Natural killer cell (primary cell): ENCODE data around the gene F5. TPM values are rescaled to one million over a fixed set of nuclear protein-coding genes. Genes with fewer than 3 reads are reported as not detected.

ENCODE experiments used
- ATAC-seq, 3 donors: fragments of 150-1000 bp in 2 of 3; fragments of 200-7000 bp in 1 of 3; cut with Tn5 transposase; 1 replicate in 1 of 3; 2 replicates in 2 of 3; pipeline ENCODE4 v1.10.0; 2021; ENCODE audit warnings: mild to moderate bottlenecking in 2 of 3, moderate library complexity in 2 of 3
- DNase-seq, 2 donors: peaks; one replicate each; pipeline versions ENCODE4 v3.0.0 to v3.0.0-alpha.2; 2013 to 2021; ENCODE audit warnings: mixed read lengths in 1 of 2
- H3K27ac ChIP-seq: one replicate; pipeline ENCODE4 v1.5.1; 2013; ENCODE audit warnings: mild to moderate bottlenecking, low read length
- H3K27me3 ChIP-seq: one replicate; pipeline ENCODE4 v1.6.1; 2013; ENCODE audit warnings: low read length; ENCODE audit not compliant: control insufficient read depth, insufficient read depth
- H3K36me3 ChIP-seq: one replicate; pipeline ENCODE4 v1.6.1; 2013; ENCODE audit warnings: low read length; ENCODE audit not compliant: control insufficient read depth, insufficient read depth
- H3K4me1 ChIP-seq: one replicate; pipeline ENCODE4 v1.6.1; 2013; ENCODE audit warnings: low read length; ENCODE audit not compliant: control insufficient read depth, insufficient read depth
- H3K4me3 ChIP-seq: one replicate; pipeline ENCODE4 v1.5.1; 2013; ENCODE audit warnings: low read length
- H3K9me3 ChIP-seq: one replicate; pipeline ENCODE4 v1.6.1; 2013; ENCODE audit warnings: low read length; ENCODE audit not compliant: control insufficient read depth, insufficient read depth
- H3K27ac Mint-ChIP-seq, 2 donors: one replicate each; pipeline ENCODE4 v1.8.0; 2022; ENCODE audit warnings: mild to moderate bottlenecking in 2 of 2, mixed read lengths in 2 of 2, moderate library complexity in 1 of 2
- H3K27me3 Mint-ChIP-seq, 2 donors: one replicate each; pipeline ENCODE4 v1.8.0; 2022; ENCODE audit warnings: low read depth in 2 of 2, mixed read lengths in 2 of 2
- H3K36me3 Mint-ChIP-seq: one replicate; pipeline ENCODE4 v1.8.0; 2022; ENCODE audit warnings: mixed read lengths
- H3K4me1 Mint-ChIP-seq, 2 donors: one replicate each; pipeline ENCODE4 v1.8.0; 2022; ENCODE audit warnings: mixed read lengths in 2 of 2
- H3K4me3 Mint-ChIP-seq: one replicate; pipeline ENCODE4 v1.8.0; 2022; ENCODE audit warnings: mild to moderate bottlenecking, moderate library complexity, mixed read lengths
- H3K9me3 Mint-ChIP-seq, 2 donors: one replicate each; pipeline ENCODE4 v1.8.0; 2022; ENCODE audit warnings: mixed read lengths in 2 of 2
- WGBS: methylation state at CpG from one replicate; pipeline ENCODE4 v1.1.7; 2013; ENCODE audit warnings: missing lambda C conversion rate; ENCODE audit not compliant: insufficient coverage; 5-methylcytosine and 5-hydroxymethylcytosine counted together
- intact Hi-C: fragments of 100-400 bp; cut with micrococcal nuclease; formaldehyde crosslinking; loops from one replicate; pipeline ENCODE4 v1.14.2; 2022
- total RNA-seq, 4 donors: library from RNA; stranded (reverse); fragments of 120-200 nt in 1 of 4; gene quantifications; one replicate each; pipeline versions ENCODE4 v1.2.3 to v1.2.4, GENCODE V29; 2013 to 2022
- TF ChIP-seq, protein P1 (sequence below): fragments of 200-600 bp; IDR thresholded peaks from one replicate; pipeline ENCODE4 v1.8.0; 2022; ENCODE audit warnings: antibody characterized with exemption

The F5 gene
- total RNA-seq, 3 donors from 2014 or later (not counting 1 experiment from before 2014, with no cell fraction given): 0.02 to 1.7 (median 0.45) TPM

DNA sequence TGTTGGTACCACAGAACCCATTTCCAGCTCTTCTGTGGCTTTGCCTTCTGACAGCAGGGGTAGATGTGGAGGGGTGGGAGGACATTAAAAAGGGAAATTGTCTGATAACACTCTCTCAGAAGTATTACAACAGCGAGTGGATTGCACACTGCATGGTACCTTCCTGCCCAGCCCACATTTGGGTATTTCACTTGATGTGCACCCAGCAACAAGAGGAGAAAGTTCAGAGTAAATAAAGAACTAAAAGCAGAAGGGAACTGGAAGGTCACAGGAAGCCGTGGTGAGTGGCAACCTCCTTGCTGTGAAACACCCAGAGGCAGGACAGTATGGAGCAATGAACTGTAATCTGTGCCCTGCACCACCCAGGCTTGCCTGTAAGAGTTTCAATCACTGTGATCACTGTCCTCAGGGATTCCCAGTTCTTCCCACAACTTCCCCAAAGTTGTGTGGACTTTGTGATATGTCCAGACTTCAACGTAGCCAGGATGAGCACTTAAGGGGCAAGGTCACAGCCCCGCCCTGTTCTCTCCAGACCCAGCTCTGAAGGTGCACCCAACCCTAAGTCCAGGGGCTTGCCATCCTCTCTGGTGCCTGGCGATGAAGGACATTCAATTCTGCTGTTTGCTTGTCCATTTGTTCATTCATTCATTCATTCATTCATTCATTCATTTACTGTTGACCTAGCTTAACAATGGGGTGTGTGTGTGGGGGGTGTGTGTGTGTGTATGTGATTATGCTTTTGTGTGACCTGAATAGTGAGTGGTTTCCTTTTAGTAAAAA, 18.7 kb upstream of the F5 start:
- no peaks in the 10 kb centered on the region for H3K36me3 Mint-ChIP-seq
- Histone ChIP-seq H3K36me3 (no peaks in the 10 kb centered on the region), H3K4me1 (peaks cover 27% of the 10 kb centered on the region), H3K27me3 (no peaks in the 10 kb centered on the region), H3K4me3 (no peak overlapping the region), H3K27ac (peak overlapping the region; percentile 64), H3K9me3 (no peaks in the 10 kb centered on the region)
- peaks cover 0 to 2% of the 10 kb centered on the region in 2 donors for H3K9me3 Mint-ChIP-seq
- 32% methylated on average over 5 of the region's 5 CpGs for WGBS
- H3K27me3 Mint-ChIP-seq: no peaks in the 10 kb centered on the region
- ATAC-seq (peak; percentile 82 to 95 (median 88)), DNase-seq (peak; percentile 27 to 79)
- intact Hi-C loops: loop anchor here (1.0 to 10.0 kb wide), 2 partner anchors 50 to 87 kb away; no protein-coding TSS in a partner anchor
- TF ChIP-seq, protein P1, sequence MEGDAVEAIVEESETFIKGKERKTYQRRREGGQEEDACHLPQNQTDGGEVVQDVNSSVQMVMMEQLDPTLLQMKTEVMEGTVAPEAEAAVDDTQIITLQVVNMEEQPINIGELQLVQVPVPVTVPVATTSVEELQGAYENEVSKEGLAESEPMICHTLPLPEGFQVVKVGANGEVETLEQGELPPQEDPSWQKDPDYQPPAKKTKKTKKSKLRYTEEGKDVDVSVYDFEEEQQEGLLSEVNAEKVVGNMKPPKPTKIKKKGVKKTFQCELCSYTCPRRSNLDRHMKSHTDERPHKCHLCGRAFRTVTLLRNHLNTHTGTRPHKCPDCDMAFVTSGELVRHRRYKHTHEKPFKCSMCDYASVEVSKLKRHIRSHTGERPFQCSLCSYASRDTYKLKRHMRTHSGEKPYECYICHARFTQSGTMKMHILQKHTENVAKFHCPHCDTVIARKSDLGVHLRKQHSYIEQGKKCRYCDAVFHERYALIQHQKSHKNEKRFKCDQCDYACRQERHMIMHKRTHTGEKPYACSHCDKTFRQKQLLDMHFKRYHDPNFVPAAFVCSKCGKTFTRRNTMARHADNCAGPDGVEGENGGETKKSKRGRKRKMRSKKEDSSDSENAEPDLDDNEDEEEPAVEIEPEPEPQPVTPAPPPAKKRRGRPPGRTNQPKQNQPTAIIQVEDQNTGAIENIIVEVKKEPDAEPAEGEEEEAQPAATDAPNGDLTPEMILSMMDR: no peak
- peak overlapping the region; percentile 69 to 84 for H3K27ac Mint-ChIP-seq
- peak overlapping the region; percentile 76 for H3K4me3 Mint-ChIP-seq
- H3K4me1 Mint-ChIP-seq: peaks cover 55 to 66% of the 10 kb centered on the region in 2 donors

DNA sequence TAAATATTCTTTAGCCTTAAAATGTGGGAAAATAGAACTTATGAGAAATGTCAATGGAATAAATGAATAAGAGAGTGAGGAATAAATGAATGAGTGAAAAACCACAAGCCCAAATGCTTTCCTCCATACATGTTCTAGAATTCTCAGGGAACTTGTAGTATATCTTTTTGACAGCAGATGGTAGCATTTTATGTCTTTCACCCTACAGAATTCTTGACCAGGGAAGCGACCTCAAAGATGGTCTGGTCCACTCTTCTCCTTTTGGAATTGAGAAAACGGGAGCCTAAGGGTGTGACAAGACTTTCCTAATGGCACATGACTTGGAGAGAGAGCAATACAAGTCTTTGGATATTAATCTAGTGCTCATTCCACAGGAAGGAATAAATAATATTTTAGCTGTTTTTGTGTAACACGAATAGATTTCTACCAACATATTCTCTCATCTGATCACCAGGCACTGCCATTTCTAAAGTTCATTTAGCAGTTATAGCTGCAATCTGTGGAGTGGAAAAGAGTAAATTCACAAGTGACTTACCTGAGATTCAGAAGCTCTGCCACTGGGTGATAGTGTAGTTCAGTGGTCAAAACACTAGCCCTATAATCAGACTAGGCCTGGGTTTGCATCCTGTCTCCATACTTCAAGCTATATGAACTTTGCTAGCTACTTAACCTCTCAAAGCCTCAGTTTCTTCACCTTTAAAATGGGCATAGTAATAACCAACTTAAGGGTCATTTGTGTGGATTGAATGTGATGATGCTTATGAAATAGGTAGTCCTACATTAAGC, 15.0 kb upstream of the F5 start:
- peaks cover 0 to 2% of the 10 kb centered on the region in 2 donors for H3K9me3 Mint-ChIP-seq
- H3K36me3 Mint-ChIP-seq: no peaks in the 10 kb centered on the region
- Histone ChIP-seq H3K9me3 (no peaks in the 10 kb centered on the region), H3K4me3 (no peak overlapping the region), H3K4me1 (peaks cover 24% of the 10 kb centered on the region), H3K27me3 (no peaks in the 10 kb centered on the region), H3K27ac (no peak overlapping the region), H3K36me3 (no peaks in the 10 kb centered on the region)
- TF ChIP-seq, protein P1: peak; percentile 66
- no peak overlapping the region for H3K4me3 Mint-ChIP-seq
- H3K27me3 Mint-ChIP-seq: peaks cover 0 to 12% of the 10 kb centered on the region in 2 donors
- peaks cover 53 to 55% of the 10 kb centered on the region in 2 donors for H3K4me1 Mint-ChIP-seq
- peak overlapping the region; percentile 55 to 77 for H3K27ac Mint-ChIP-seq
- 0% methylated on average over 2 of the region's 3 CpGs for WGBS
- DNase-seq: peak in 1 of 2 donors; percentile 63
- peak in 2 of 3 donors; percentile 28 to 49 for ATAC-seq
- intact Hi-C loops: loop anchor here (1.0 to 10.0 kb wide), 2 partner anchors 54 to 111 kb away; no protein-coding TSS in a partner anchor

- no peak overlapping the region for H3K4me3 Mint-ChIP-seq
- peaks cover 6 to 7% of the 10 kb centered on the region in 2 donors for H3K4me1 Mint-ChIP-seq
- TF ChIP-seq, protein P1: no peak
- Histone ChIP-seq H3K9me3 (no peaks in the 10 kb centered on the region), H3K4me3 (no peak overlapping the region), H3K4me1 (no peaks in the 10 kb centered on the region), H3K36me3 (no peaks in the 10 kb centered on the region), H3K27me3 (no peaks in the 10 kb centered on the region), H3K27ac (no peak overlapping the region)
- intact Hi-C loops: no loop called here
- 84% methylated on average over 2 of the region's 3 CpGs for WGBS
- peaks cover 7 to 20% of the 10 kb centered on the region in 2 donors for H3K27me3 Mint-ChIP-seq
- DNase-seq (peak in 1 of 2 donors; percentile 38), ATAC-seq (peak in 1 of 3 donors; percentile 43)
- no peak overlapping the region for H3K27ac Mint-ChIP-seq
- no peaks in the 10 kb centered on the region for H3K36me3 Mint-ChIP-seq
- no peaks in the 10 kb centered on the region for H3K9me3 Mint-ChIP-seq
Observed at GRCh38 chr1:169595764-169596711, 9.8 kb upstream of the F5 start.
